ENCODE results near the gene EFCAB5. TPM values are rescaled to one million over a fixed set of nuclear protein-coding genes. Genes with fewer than 3 reads are reported as not detected.

EFCAB5 gene
- total RNA-seq, 1 donor from 2014 or later = 1.8 TPM

DNA sequence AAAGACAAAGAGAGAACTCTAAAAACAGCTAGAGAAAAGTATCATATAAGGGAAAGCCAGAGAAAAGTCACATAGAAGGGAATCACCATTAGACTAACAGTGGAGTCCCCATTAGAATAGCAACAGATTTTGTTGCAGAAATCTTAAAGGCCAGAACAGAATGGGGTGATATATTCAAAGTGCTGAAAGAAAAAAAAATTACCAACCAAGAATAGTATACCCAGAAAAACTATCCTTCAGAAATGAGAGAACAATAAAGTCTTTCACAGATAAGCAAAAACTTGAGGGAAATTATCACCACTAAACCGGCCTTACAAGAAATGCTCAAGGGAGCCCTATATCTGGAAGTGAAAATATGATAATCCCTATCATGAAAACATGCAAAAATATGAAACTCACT lies 123.3 kb downstream of the EFCAB5 start:
- Histone ChIP-seq H3K36me3 (no peaks in the 10 kb centered on the region), H3K27ac (no peak overlapping the region), H3K9me3 (peaks cover 21% of the 10 kb centered on the region), H3K4me3 (no peak overlapping the region), H3K4me1 (no peaks in the 10 kb centered on the region), H3K27me3 (ENCODE audit: low read depth) (no peaks in the 10 kb centered on the region)
- DNase-seq (no peak), ATAC-seq (no peak)
- intact Hi-C loops (cut with DNase I) = no loop called here
- no peak for TF ChIP-seq CTCF (IDR thresholded peaks at IDR 0.05)

- TF ChIP-seq CTCF (IDR thresholded peaks at IDR 0.05) = no peak
- Histone ChIP-seq H3K9me3 (peaks cover 21% of the 10 kb centered on the region), H3K27ac (no peak overlapping the region), H3K36me3 (no peaks in the 10 kb centered on the region), H3K4me1 (no peaks in the 10 kb centered on the region), H3K27me3 (ENCODE audit: low read depth) (no peaks in the 10 kb centered on the region), H3K4me3 (no peak overlapping the region)
- intact Hi-C loops (cut with DNase I) = no loop called here
- ATAC-seq = no peak
- DNase-seq = no peak
Observed at GRCh38 chr17:30068465-30068864, 127.0 kb downstream of the EFCAB5 start.

DNA sequence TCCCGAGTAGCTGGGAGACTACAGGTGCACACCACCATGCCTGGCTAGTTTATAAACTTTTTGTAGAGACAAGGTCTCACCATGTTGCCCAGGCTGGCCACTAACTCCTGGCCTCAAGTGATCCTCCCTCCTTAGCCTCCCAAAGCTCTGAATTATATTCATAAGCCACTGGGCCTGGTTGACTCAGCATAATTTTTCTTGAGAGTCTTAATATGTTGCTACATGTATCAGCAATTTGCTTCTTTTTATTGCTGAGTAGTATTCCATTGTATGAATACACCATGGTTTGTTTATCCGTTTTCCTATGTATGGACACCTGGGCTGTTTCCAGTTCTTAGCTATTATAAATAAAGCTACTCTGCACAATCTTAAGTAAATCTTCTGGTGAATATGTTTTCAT lies 132.8 kb downstream of the EFCAB5 start:
- no peaks in the 10 kb centered on the region for H3K4me1 ChIP-seq
- ATAC-seq (no peak), DNase-seq (no peak)
- no peaks in the 10 kb centered on the region for H3K9me3 ChIP-seq
- TF ChIP-seq CTCF (IDR thresholded peaks at IDR 0.05) = no peak
- H3K4me3 ChIP-seq = no peak overlapping the region
- no peaks in the 10 kb centered on the region for H3K36me3 ChIP-seq
- H3K27me3 ChIP-seq (ENCODE audit: low read depth) = no peaks in the 10 kb centered on the region
- H3K27ac ChIP-seq = no peak overlapping the region
- intact Hi-C loops (cut with DNase I) = no loop called here

DNA sequence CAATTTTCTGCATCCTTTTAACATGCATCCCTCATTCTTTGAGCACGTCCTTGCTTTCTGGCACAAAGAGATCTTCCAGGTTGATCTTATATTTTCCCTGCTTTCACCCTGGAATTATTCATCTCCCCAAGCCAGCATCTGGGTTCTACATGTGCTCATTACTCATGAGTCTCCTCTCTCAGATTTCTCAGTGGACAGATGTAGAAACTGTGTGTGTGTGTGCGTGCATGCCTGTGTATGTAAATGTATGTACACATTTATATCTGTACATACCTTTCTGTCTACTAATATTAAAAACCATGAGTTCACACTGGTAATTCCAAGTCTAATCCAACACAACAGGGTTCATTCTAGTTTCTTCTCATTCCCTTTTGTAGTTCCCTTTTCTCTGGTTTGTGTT lies 133.3 kb downstream of the EFCAB5 start:
- ATAC-seq = no peak
- intact Hi-C loops (cut with DNase I) = no loop called here

DNA sequence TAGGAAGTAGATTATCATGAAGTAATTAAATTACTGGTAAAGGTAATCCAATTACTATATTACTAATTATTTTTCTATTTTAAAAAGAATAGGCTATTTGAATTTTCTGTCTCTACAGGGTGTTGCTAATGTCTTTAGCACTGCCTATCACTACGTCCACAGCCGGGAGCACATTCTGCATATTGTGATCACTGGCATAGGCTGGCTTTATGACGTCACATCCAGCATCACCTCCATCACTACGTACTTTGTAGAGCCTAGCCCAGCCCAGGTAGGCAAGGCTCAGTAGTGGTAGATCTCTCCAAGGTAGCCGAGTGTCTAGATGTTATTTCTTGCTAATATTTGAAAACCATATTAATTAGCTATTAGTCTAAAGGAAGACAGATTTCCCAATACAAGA lies 141.3 kb downstream of the EFCAB5 start:
- Histone ChIP-seq H3K27ac (no peak overlapping the region), H3K36me3 (no peaks in the 10 kb centered on the region), H3K4me1 (no peaks in the 10 kb centered on the region), H3K27me3 (ENCODE audit: low read depth) (no peaks in the 10 kb centered on the region), H3K4me3 (no peak overlapping the region), H3K9me3 (no peaks in the 10 kb centered on the region)
- ATAC-seq (no peak), DNase-seq (no peak)
- intact Hi-C loops (cut with DNase I) = no loop called here
- TF ChIP-seq CTCF (IDR thresholded peaks at IDR 0.05) = no peak

More for the DNA sequence above, 133.3 kb downstream of the EFCAB5 start:
- no peak for DNase-seq
- no peaks in the 10 kb centered on the region for H3K4me1 ChIP-seq
- no peak for TF ChIP-seq CTCF (IDR thresholded peaks at IDR 0.05)
- H3K36me3 ChIP-seq = no peaks in the 10 kb centered on the region
- no peak overlapping the region for H3K27ac ChIP-seq
- H3K27me3 ChIP-seq (ENCODE audit: low read depth) = no peaks in the 10 kb centered on the region
- no peaks in the 10 kb centered on the region for H3K9me3 ChIP-seq
- no peak overlapping the region for H3K4me3 ChIP-seq

DNA sequence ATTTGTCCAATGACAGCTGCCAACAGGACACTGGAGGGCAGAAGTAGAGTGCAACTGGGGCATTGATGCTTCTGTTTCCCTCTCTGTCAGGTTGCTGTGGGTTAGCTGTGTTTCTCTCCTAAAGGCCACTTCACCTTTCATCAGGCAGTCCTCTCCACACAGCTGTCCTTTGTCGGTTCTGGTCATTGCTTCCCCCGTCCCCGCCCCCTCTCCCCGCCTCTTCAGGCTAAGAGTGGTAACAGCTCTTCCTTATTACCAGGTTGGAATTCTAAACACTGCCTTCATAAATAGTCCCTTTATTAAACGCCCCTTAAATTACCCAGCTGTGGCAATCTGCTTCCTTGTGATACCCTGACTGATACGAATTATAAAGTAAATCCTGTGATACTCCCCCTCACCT lies 143.4 kb downstream of the EFCAB5 start:
- H3K27me3 ChIP-seq (ENCODE audit: low read depth) = no peaks in the 10 kb centered on the region
- no peak for ATAC-seq
- TF ChIP-seq CTCF (IDR thresholded peaks at IDR 0.05) = no peak

More for the DNA sequence above, 143.4 kb downstream of the EFCAB5 start:
- Histone ChIP-seq H3K4me1 (no peaks in the 10 kb centered on the region), H3K9me3 (no peaks in the 10 kb centered on the region), H3K4me3 (no peak overlapping the region), H3K27ac (no peak overlapping the region), H3K36me3 (no peaks in the 10 kb centered on the region)
- intact Hi-C loops (cut with DNase I) = no loop called here
- DNase-seq = no peak
